HG03108 (cell line): Measurements from ENCODE around the gene ZBTB46.
"Not testable (repeated sequence)": the region's sequence is repeated elsewhere in the genome, so short reads cannot be mapped to it uniquely, and the experiment has no call there.

Experiments used
- ATAC-seq: cut with Tn5 transposase; IDR thresholded peaks from one replicate; pipeline ENCODE4 v1.9.1; 2021; ENCODE audit warnings: moderate library complexity; ENCODE audit not compliant: unreplicated experiment

Gene ZBTB46

DNA sequence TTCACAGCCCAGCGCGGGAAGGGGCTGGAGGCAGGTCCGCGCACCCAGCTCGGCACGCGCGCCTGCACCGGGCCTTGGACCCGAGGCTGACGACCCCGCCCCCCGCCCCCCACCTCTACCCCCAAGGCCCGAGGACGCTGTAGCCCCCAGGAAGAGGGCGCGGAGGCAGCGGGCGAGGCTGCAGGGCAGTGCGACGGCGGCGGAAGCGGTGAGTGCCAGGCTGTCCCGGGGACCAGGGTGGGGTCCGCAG lies 93.4 kb downstream of the ZBTB46 start:
- ATAC-seq: no peak

DNA sequence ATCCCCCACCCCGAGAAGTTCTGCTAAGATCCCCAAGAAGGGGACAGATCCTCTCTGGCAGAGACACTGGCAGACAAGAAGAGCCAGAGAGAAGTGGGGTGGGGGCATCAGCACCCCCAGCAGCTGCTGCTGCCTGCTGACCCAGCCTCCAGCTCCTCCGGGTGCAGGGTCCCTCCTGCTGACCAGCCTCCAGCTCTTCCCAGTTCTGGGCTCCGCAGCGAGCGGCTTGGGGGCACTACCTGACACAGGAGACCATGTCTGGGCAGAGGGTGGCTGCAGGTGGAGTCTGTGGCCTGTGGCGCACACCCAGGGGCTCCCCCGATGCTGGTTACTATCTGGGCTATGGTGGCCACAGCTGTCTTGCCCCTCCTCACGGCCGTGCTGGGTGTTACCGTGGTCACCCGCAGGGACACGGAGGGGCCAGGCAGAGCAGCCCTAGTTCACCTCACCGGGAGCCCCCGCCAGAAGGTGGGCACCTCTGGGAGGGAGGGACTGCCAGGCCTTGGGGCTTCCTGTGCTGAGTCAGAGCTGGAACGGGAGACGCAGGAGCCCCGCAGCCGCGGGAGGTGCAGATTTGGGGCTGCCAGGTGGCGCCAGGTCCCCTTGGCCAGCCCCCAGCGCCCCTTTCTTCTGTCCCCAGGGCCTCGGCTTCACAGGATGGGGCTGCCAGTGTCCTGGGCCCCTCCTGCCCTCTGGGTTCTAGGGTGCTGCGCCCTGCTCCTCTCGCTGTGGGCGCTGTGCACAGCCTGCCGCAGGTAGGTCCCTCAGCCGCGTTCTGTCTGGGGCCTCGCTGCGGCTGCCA lies 94.0 kb downstream of the ZBTB46 start:
- ATAC-seq: no peak

GRCh38 chr20:63735859-63736718 lies 95.0 kb downstream of the ZBTB46 start, which contains the start of gene LIME1:
Gene LIME1, plus strand, starts transcription at chr20:63736664. Its CDS starts 886 bp downstream, at chr20:63737550.
- no peak for ATAC-seq

GRCh38 chr20:63734946-63735858 lies 95.9 kb downstream of the ZBTB46 start:
- ATAC-seq: no peak

DNA sequence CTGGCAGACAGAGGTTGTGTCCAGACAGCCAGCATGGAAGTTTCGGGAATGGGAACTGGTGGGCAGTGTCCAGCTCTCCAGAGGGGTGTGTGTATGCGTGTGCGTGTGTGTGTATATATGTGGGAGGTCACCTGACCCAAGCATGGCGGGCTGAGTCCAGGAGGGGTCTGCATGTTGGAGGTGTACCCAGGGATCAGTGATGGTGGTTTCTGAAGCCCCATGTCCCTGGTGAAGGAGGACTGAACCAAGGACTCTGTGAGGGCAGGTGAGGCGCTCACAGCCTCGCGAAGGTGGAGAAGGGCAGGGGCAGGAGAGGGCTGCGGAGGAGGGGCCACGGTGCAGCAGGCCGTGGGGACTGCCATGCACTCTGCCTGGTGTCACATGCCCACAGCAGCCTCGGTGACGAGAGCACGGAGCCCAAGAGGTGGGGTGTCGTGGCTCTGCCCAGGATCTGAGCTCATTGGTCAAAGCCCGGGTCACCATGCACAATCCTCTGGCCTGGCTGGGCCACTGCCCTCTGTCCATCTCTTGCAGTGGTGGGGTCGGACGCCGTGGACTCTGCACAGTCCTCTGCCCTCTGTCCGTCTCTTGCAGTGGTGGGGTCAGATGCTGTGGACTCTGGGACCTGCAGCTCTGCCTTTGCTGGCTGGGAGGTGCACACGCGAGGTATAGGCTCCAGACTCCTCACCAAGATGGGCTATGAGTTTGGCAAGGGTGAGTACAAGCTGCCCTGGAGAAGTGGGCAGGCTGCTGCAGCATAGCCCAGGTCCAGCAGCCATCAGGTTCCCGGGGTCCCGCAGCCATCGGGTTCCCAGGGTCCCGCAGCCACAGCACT lies 96.7 kb downstream of the ZBTB46 start:
- no peak for ATAC-seq

DNA sequence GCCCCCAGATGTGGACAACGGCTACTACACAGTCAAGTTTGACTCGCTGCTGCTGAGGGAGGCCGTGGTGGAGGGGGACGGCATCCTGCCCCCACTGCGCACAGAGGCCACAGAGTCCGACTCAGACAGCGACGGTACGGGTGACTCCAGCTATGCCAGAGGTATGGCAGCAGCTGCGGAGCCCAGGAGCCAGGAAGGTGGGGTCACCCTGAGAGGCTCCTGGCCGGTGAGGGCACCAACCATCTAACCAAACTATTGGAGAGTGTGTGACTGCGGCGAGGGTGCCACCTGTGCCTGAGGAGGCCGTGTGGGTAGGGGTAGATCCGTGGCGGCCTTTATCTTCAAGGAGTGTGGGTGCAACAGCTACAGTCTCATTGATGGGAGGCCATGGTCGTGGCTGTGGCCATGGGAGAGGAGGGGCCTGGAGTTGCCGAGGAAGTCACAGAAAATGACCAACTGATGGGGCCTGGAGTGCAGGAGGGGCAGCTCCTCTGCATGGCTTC lies 97.4 kb downstream of the ZBTB46 start:
- no peak for ATAC-seq

- no peak for ATAC-seq
Measured at GRCh38 chr20:63733117-63733516, 97.9 kb downstream of the ZBTB46 start.

DNA sequence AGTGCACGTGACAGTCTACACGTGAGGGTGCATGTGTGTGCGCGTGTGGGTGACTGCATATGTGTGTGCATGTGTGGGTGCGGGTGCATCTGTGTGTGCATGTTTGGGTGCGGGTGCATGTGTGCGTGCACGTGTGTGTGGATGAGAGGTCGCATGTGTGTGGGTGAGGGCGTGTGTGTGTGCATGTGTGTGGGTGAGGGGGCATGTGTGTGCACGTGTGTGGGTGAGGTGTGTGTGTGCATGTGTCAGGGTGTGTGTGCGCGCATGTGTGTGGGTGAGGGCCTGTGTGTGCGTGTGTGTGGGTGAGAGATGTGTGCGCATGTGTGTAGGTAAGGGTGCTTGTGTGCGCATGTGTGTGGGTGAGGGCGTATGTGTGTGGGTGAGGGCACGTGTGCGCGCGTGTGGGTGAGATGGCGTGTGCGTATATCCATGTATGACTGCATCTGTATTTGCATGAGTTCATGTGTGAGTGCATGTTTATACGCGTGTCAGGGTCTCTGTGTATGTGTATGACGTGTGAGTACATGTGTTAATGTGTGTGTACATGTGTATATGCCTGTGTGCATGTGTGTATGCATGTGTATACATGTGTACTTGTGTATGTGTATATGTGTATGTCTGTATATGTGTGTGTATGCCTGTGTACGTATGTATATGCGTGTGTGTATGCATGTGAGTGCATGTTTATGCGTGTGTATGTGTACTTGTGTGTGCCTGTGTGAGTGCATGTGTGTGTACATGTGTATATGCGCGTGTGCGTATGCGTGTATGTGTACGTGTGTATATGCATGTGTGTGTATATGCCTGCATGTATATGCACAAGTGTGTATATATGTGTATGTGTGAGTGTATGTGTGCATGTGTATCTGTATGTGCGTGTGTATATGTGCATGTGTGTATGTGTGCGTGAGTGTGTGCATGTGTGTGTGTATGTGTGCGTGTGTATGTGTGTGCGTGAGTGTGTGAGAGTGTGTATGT lies 98.7 kb downstream of the ZBTB46 start:
- ATAC-seq: no peak

DNA sequence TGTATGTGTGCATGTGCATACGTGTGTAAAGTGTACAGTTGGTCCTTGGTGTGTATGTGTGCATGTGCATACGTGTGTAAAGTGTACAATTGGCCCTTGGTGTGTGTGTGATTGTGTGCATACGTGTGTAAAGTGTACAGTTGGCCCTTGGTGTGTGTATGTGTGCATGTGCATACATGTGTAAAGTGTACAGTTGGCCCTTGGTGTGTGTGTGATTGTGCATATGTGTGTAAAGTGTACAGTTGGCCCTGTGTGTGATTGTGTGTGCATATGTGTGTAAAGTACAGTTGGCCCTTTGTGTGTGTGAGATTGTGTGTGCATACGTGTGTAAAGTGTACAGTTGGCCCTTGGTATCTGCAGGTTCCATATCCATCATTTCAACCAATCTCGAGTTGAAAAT lies 99.7 kb downstream of the ZBTB46 start:
- no peak for ATAC-seq

- ATAC-seq: not testable (repeated sequence)
Measured at GRCh38 chr20:63730189-63730733, 100.8 kb downstream of the ZBTB46 start.

GRCh38 chr20:63722967-63723622 lies 108.0 kb downstream of the ZBTB46 start:
- ATAC-seq: not testable (repeated sequence)

DNA sequence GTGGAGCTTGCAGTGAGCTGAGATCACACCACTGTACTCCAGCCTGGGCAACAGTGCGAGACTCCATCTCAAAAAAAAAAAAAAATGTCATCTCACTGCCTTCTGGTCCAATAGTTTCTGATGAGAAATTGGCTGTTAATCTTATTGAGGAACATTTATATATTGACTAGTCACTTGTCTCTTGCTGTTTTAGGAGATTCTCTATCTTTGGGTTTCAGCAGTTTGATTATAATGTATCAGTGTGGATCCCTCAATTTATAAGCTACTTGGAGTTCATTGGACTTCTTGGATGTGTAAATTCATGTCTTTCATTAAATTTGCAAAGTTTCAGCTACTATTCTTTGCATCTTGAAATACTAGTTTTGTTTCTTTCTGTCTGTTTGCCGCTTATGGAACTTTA lies 112.1 kb downstream of the ZBTB46 start:
- ATAC-seq: no peak

DNA sequence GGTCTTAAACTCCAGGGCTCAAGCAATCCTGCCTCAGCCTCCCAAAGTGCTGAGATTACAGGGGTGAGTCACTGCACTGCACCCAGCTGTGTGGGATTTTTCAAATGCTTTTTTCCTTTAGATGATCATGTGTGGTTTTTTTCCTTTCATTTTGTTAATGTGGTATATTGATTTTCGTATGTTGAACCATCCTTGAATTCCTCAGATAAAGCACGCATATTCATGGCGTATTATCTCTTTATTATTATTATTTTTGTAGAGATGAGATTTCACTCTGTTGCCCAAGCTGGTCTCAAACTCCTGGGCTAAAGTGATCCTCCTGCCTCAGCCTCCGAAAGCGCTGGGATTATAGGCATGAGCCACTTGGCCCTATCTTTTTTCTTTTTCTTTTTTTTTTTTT lies 116.2 kb downstream of the ZBTB46 start:
- ATAC-seq: no peak

DNA sequence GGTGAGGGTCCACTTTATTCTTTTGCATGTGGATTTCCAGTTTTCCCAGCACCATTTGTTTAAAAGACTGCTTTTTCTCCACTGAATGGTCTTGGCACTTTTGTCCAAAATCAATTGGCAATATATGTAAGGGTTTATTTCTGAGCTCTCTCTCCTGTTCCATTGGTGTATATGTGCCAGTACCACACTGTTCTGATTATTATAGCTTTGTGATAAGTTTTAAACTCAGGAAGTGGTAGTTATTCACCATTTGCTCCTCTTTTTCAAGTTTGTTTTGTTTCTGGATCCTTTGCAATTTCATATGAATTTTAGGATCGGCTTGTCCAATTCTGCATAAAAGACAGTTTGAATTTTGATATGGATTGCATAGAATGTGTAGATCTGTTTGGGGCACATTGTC lies 118.9 kb downstream of the ZBTB46 start:
- no peak for ATAC-seq

DNA sequence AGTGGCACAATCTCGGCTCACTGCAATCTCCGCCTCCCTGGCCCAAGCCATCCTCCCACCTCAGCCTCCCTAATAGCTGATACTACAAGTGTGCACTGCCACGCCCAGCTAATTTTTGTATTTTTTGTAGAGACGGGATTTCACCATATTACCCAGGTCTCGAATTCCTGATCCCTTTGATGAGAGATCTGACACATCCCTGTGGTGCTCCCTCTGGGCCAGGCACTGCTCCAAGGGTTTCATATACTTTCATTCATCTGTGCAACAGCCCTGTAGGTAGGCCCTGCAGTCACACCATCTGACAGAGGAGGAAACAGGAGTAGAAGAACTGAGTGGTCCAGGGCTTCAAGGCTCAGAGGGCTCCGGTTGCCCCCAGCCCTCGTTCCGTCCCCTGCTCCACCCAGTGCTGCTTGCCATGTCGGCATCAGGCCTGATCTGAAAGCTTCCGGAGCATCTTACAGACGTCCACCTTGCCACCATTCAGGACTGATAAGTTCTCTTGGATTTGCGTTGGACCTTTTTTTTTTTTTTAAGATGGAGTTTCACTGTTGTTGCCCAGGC lies 119.9 kb downstream of the ZBTB46 start:
- no peak for ATAC-seq

DNA sequence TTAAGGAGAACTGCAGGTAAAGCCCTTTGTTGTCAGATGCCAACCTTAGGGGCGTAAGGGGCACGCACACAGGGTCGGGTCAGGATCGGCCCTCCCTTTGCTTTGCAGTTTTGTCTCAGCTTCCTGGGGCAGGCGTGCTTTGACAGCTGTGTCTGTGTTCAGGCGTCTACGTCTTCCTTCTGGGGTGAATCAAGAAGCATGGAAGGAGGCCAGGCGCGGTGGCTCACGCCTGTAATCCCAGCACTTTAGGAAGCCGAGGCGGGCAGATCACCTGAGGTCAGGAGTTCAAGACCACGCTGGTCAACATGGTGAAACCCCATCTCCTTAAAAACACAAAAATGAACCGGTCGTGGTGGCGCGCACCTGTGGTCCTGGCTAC lies 121.9 kb downstream of the ZBTB46 start:
- no peak for ATAC-seq

GRCh38 chr20:63708301-63709148 lies 122.5 kb downstream of the ZBTB46 start:
- ATAC-seq: peak; percentile 21
